ENCODE measurements around the gene HAUS5. TPM values are rescaled to one million over a fixed set of nuclear protein-coding genes. Genes with fewer than 3 reads are reported as not detected.

Gene HAUS5
- total RNA-seq, 4 donors from 2014 or later: 3.5 to 11.5 (median 10.6) TPM

- no peak for DNase-seq
- peaks cover 0 to 46% (median 4%) of the 10 kb centered on the region in 4 donors for H3K27me3 ChIP-seq
- intact Hi-C loops (cut with DNase I): no loop called here
- H3K9me3 ChIP-seq: no peaks in the 10 kb centered on the region
- no peak overlapping the region for H3K27ac ChIP-seq
- peaks cover 5 to 22% (median 7%) of the 10 kb centered on the region in 3 donors for H3K4me1 ChIP-seq
- TF ChIP-seq POLR2A (IDR thresholded peaks at IDR 0.05) (no peak), CTCF (IDR thresholded peaks at IDR 0.05) (no peak)
- 68 to 69% methylated on average over 6 of the region's 6 CpGs for WGBS, 2 donors
- H3K36me3 ChIP-seq: peaks cover 0 to 12% (median 0%) of the 10 kb centered on the region in 3 donors
- no peak overlapping the region for H3K4me3 ChIP-seq
These were observed 57.0 kb downstream of the HAUS5 start for GRCh38 chr19:35669566-35669965.

- H3K27ac ChIP-seq: no peak overlapping the region
- H3K27me3 ChIP-seq: peaks cover 0 to 48% (median 4%) of the 10 kb centered on the region in 4 donors
- WGBS, 2 donors: 55 to 63% methylated on average over 4 of the region's 4 CpGs
- DNase-seq: no peak
- H3K4me1 ChIP-seq: peaks cover 5 to 22% (median 7%) of the 10 kb centered on the region in 3 donors
- intact Hi-C loops (cut with DNase I): no loop called here
- no peak overlapping the region for H3K4me3 ChIP-seq
- TF ChIP-seq POLR2A (IDR thresholded peaks at IDR 0.05) (no peak), CTCF (IDR thresholded peaks at IDR 0.05) (no peak)
- peaks cover 0 to 8% (median 0%) of the 10 kb centered on the region in 3 donors for H3K36me3 ChIP-seq
- H3K9me3 ChIP-seq: no peaks in the 10 kb centered on the region
These were observed 57.4 kb downstream of the HAUS5 start for GRCh38 chr19:35669974-35670373.

GRCh38 chr19:35670686-35671085 lies 58.2 kb downstream of the HAUS5 start:
- WGBS, 2 donors: 71 to 100% methylated on average over 1 of the region's 1 CpG
- Histone ChIP-seq H3K9me3 (no peaks in the 10 kb centered on the region), H3K27ac (no peak overlapping the region), H3K36me3 (peaks cover 0 to 1% (median 0%) of the 10 kb centered on the region in 3 donors), H3K4me1 (peaks cover 5 to 20% (median 7%) of the 10 kb centered on the region in 3 donors), H3K4me3 (no peak overlapping the region), H3K27me3 (peaks cover 0 to 55% (median 4%) of the 10 kb centered on the region in 4 donors)
- no peak for DNase-seq
- intact Hi-C loops (cut with DNase I): no loop called here
- TF ChIP-seq POLR2A (IDR thresholded peaks at IDR 0.05) (no peak), CTCF (IDR thresholded peaks at IDR 0.05) (no peak)

- intact Hi-C loops (cut with DNase I): no loop called here
- Histone ChIP-seq H3K4me3 (no peak overlapping the region), H3K36me3 (no peaks in the 10 kb centered on the region), H3K27ac (no peak overlapping the region), H3K27me3 (peaks cover 0 to 57% (median 4%) of the 10 kb centered on the region in 4 donors), H3K9me3 (no peaks in the 10 kb centered on the region), H3K4me1 (peaks cover 5 to 9% (median 7%) of the 10 kb centered on the region in 3 donors)
- WGBS, 2 donors: 28 to 45% methylated on average over 3 of the region's 3 CpGs
- DNase-seq: no peak
- TF ChIP-seq POLR2A (IDR thresholded peaks at IDR 0.05) (no peak), CTCF (IDR thresholded peaks at IDR 0.05) (no peak)
These were observed 59.3 kb downstream of the HAUS5 start for GRCh38 chr19:35671818-35672217.

GRCh38 chr19:35673121-35673804 lies 60.7 kb downstream of the HAUS5 start:
- WGBS, 2 donors: 4 to 7% methylated on average over 16 to 21 of the region's 39 CpGs
- Histone ChIP-seq H3K27ac (no peak overlapping the region), H3K36me3 (no peaks in the 10 kb centered on the region), H3K27me3 (peaks cover 0 to 64% (median 4%) of the 10 kb centered on the region in 4 donors), H3K4me3 (peak overlapping the region; percentile 14 to 62 (median 24)), H3K9me3 (no peaks in the 10 kb centered on the region), H3K4me1 (peaks cover 5 to 8% (median 7%) of the 10 kb centered on the region in 3 donors)
- TF ChIP-seq POLR2A (IDR thresholded peaks at IDR 0.05) (no peak), CTCF (IDR thresholded peaks at IDR 0.05) (no peak)
- no peak for DNase-seq
- intact Hi-C loops (cut with DNase I): no loop called here
